Measurements from ENCODE around the gene SUSD5.
"Not testable (repeated sequence)": the region's sequence is repeated elsewhere in the genome, so short reads cannot be mapped to it uniquely, and the experiment has no call there.

Gene SUSD5

GRCh38 chr3:33111581-33111980 lies 107.0 kb downstream of the SUSD5 start:
- FAIRE-seq = no peak

GRCh38 chr3:33106854-33107253 lies 111.8 kb downstream of the SUSD5 start:
- FAIRE-seq = not testable (repeated sequence)

- FAIRE-seq = no peak
Observed at GRCh38 chr3:33105341-33105948, 113.2 kb downstream of the SUSD5 start.

GRCh38 chr3:33104803-33105202 lies 113.8 kb downstream of the SUSD5 start:
- FAIRE-seq = no peak

GRCh38 chr3:33103480-33103879 lies 115.1 kb downstream of the SUSD5 start:
- no peak for FAIRE-seq

GRCh38 chr3:33103034-33103433 lies 115.6 kb downstream of the SUSD5 start:
- FAIRE-seq = no peak

- FAIRE-seq = no peak
Observed at GRCh38 chr3:33100229-33100628, 118.4 kb downstream of the SUSD5 start.

Data from islet of Langerhans (tissue), 1 donor.